CD4-positive, alpha-beta T cell treated with Interferon alpha-2 for 1 hour (primary cell): ENCODE results near the gene ZNF138.
A peak's percentile ranks its signal among the peaks of the same experiment; 100 is the strongest.

Experiments used
- DNase-seq, 2 donors: peaks; one replicate each; pipeline ENCODE4 v3.0.0-alpha.2; 2020 to 2022

The ZNF138 gene

DNA sequence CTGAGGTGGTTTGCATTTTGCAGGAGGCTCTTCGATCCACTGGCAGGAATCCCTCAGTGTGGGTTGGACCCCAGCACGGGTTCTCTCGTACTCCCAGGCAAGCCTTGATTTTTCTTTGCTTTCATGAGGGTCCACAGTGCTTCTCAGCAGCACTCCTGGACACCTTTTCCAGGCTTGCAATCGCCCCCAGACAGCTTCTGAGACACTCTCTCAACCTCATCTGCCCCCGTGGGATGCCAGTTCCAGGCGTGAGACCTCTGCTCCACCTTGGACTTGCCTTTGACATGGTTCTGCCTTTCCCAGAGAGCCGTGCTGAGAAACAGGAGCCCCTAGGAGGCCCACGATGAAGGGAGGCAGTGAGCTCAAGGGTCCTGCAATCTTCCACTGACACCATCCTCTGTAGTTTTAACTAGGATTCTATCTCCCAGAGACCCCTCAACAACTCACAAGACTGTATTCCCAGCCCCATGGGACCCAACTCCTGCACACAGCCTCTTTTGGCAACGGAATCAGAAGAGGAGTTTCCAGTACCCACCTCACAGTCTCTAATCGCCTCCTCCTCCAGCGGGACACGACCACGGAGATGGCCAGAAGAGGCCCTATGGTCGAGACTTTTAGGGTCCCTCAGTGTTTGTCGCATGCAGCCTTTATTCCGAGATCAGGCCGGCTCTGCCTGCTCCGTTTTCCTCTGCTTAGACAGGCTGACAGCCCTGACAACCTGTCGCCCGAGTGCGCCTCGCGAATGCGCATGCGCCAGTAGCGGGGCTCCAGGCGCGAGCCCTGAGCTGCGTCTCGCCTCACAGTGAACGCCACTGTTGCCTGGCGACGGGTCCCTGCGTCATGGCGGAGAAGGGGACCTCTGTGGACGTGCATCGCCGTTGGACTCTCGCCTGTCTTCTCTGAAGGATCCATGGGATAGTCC, 82.8 kb downstream of the ZNF138 start:
- DNase-seq: peak; percentile 70 to 76

DNA sequence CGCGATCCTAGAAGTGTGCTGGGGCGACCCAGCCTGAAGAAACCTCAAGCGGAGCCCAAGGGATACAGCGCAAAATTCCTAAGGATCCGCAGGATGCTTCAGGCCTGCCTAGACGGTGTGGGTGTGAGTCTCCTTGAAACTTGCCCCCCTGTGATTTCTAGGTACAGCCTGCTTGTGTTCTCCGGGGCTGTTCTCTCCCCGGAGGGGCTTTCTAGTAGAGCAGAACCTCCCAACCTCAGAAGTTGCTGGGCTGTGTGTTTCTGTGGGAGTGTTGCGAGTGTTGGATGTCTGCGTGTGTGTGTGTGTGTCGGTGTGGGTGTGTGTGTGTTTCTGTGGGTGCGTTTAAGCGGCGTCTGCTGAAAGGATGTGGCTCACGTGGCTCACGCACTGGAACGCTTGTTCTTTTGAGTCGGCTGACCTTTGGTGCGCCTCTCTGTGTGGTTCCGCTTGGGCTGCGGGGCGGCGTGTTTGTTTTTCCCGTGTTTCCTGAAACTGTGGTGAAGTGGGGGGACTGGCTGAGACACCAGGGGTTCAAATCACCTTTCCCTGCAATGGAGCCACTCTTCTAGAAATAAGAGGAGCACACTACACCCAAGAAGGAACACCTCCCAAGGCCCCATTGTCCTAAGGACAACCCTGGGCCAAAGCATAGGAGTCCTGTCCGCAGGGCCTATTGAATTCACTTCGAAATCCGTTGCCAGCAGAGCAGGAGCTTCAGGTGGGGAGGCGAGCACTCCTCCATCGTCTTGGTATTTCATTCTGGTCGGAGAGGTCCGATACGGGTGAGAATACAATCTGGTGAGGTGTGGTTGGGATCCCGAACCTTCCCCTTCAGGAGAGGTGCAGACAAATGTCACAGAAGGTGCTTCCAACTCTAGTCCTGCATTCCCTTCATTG, 83.7 kb downstream of the ZNF138 start:
- DNase-seq: peak in 1 of 2 donors; percentile 15

DNA sequence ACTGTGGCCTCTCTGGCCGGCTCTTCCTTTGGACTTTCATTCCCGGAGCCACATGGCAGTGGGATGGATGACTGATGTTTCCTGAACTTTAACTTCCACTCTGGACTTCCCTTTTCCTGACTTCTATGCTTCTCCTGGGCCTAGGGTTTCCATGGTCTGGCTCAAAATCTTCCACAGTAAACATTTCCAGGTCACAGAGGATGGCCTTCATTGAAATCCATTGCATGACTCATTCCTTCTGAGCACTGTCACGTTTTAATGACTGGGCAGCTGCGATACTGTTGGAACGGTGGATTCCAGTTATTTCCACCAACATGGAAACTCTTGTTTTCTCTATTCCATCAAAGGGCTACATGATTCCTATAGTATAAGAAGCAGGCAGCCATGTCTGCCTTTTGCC, 84.5 kb downstream of the ZNF138 start:
- no peak for DNase-seq

DNA sequence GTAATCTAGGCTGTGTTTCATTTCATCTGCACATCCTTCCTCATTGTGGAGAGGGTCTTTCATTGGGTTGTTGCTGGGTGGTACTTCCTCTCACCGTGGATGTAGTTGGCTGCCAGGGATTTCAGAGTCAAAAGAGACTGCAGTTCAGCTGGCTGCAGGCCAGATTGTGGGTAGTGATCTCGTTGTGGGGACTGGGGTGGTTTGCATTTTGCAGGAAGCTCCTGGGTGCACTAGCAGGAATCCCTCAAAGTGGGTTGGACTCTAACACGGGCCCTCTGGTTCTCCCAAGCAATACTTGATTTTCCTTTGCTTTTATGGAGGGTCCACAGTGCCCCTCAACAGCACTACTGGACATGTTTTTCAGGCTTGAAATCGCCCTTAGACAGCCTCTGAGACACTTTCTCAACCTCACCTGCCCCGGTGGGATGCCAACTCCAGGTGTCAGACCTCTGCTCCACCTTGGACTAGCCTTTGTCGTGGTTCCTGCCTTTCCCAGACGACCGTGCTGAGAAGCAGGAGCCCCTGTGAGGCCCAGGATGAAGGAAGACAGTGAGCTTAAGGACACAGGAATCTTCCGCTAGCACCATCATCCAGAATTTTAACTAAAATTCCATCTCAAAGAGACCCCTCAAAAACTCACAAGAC, 85.0 kb downstream of the ZNF138 start:
- no peak for DNase-seq

DNA sequence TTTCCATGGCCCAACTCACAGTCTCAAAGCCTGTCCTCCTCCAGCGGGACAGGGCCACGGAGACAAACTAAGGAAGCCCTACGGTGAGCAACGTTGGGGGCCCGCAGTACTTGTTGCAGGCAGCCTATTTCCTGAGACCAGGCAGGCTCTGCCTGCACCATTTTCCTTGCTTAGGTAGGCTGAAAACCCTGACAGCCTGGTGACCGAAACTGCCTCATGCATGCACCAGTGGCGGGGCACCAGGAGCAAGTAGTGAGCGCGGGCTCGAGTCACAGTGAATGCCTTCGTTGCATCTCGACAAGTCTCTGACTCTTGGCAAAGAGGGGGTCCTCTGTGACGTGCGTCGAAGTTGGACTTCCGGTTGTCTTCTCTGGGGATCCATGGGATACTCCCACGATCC, 85.6 kb downstream of the ZNF138 start:
- DNase-seq: no peak

DNA sequence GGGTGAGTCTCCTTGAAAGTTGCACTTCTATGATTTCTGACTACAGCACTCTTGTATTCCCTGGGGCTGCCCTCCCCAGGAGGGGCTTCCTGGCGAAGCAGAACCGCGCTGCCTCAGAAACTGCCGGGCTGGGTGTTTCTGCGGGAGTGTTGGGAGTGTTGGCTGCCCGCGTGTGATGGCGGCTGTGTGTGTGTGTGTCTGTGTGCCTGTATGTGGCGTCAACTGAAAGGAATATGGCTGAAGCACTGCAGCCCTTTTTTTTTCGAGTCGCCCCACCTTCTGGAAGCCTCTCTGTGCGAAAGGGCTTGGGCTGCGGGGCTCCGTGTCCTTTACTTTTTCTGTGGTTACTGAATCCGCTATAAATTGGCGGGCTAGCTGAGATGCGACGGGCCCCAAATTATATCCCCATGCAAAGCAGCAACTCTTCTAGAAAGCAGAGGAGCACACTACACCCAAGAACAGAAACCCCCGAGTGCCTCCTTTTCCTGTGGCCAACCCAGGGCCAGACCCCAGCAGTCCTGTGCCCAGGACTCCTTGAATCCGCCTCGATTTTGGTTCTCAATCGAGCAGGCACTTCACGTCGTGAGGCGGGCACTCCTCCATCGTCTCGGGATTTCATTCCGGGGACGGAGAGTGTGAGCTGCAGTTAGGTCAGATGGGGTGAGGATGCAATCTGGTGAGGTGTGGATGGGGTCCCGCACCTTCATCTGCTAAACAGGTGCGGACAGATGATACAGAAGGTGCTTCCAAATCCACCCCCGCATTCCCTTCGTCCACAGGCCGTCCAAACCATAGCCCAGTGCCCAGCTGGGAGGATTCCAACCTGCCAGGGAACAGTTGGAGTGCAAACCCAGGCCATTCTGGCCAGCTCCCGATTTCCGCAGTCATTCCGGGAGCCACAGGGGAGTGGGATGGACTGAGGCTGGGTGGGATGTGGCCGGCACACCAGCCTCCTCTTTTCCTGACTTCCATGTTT, 86.4 kb downstream of the ZNF138 start:
- DNase-seq: no peak

DNA sequence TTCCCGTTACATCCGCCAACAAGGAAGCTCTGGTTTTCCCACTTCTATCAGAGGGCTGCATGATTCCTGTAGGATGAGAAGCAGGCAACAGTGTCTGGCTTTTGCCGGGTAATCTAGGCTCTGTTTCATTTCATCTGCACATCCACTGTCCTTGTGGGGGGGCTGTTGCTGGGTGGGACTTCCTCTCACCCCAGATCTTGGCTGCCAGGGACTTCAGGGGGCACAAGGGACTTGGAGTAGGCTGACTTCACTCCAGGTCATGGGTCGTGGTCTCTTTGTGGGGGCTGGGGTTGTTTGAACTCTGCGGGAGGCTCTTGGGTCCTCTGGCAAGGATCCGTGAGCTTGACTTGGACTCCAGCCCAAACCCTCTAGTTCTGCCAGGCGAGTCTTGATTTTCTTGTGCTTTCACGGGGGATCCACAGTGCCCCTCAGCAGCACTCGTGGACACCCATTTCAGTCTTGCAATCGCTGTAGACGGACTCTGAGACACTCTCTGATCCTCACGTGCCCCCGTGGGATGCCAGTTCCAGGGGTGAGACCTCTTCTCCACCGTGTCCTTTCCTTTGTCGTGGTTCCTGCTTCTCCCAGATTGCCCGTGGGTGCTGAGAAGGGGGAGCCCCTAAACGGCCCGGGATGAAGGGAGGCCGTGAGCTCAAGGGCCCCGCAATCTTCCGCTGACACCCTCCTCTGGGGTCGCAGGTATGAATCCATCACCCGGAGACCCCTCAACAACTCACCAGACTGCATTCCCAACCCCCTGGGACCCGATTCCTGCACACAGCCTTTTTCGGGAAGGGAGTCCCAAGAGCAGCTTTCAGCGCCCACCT, 87.4 kb downstream of the ZNF138 start:
- DNase-seq: no peak

DNA sequence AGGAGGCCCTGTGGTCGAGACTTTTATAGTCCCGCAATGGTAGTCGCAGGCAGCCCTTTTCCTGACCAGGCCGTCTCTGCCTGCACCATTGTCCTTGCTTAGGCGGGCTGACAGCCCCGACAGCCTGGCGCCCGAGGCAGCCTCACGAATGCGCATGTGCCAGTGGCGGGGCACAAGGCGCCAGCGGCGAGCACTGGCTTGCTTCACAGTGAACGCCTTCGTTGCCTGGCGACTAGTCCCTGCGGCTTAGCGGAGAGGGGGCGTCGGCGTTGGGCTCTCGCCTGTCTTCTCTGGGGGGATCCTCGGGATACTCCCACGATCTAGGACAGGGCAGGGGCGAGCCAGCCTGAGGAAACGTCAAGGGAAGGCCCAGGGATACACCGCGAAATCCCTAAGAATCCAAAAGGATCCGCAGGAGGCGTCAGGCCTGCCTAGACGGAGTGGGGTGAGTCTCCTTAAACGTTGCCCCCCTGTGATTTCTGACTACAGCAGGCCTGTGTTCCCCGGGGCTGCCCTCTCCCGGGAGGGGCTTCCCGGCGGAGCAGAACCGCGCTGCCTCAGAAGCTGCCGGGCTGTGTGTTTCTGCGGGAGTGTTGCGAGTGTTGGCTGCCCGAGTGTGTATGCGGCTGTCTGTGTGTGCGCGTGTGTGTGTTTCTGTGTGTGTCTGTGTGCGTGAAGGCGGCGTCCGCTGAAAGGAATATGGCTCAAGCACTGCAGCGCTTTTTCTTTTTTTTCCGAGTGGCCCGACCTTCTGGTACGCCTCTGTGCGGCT, 88.3 kb downstream of the ZNF138 start:
- DNase-seq: peak in 1 of 2 donors; percentile 21
